Kidney (tissue), 14 donors: ENCODE measurements around the gene ZSCAN9. TPM values are rescaled to one million over a fixed set of nuclear protein-coding genes. Genes with fewer than 3 reads are reported as not detected.

Source experiments
- DNase-seq, 5 donors: peaks; one replicate each; pipeline ENCODE4 v3.0.0-alpha.2; 2013 to 2020
- FAIRE-seq: peaks from 2 replicates; lab custom pipeline; 2012; peaks lifted over from hg19 to GRCh38; lab: Jason Lieb, UNC
- H3K27ac ChIP-seq, 2 donors: one replicate each; pipeline ENCODE4 v1.7.0; 2013; ENCODE audit warnings: low read depth in 2 of 2, low read length in 2 of 2, inconsistent platforms in 1 of 2
- H3K27me3 ChIP-seq: one replicate; pipeline ENCODE4 v1.7.1; 2013; ENCODE audit warnings: low read length, inconsistent platforms; ENCODE audit not compliant: control insufficient read depth, insufficient read depth
- H3K36me3 ChIP-seq, 3 donors: one replicate each; pipeline versions ENCODE4 v1.7.0 to v1.7.1; 2013; ENCODE audit warnings: low read length in 3 of 3, control low read depth in 1 of 3, inconsistent platforms in 1 of 3; ENCODE audit not compliant: insufficient read depth in 3 of 3, control insufficient read depth in 2 of 3
- H3K4me1 ChIP-seq, 3 donors: one replicate each; pipeline versions ENCODE4 v1.7.0 to v1.7.1; 2013; ENCODE audit warnings: low read length in 3 of 3, inconsistent platforms in 1 of 3, low read depth in 1 of 3; ENCODE audit not compliant: control insufficient read depth in 2 of 3, insufficient read depth in 2 of 3
- H3K4me3 ChIP-seq, 3 donors: one replicate each; pipeline versions ENCODE4 v1.7.0 to v1.8.1; 2013; ENCODE audit warnings: low read length in 3 of 3, control low read depth in 1 of 3, inconsistent platforms in 1 of 3
- H3K9ac ChIP-seq, 3 donors: one replicate each; pipeline versions ENCODE4 v1.7.0 to v1.7.1; 2013; ENCODE audit warnings: low read length in 3 of 3, control low read depth in 1 of 3, inconsistent platforms in 1 of 3
- H3K9me3 ChIP-seq, 3 donors: one replicate each; pipeline versions ENCODE4 v1.7.0 to v1.7.1; 2013; ENCODE audit warnings: low read length in 3 of 3, control low read depth in 1 of 3, inconsistent platforms in 1 of 3; ENCODE audit not compliant: control insufficient read depth in 2 of 3, insufficient read depth in 1 of 3
- CTCF ChIP-seq: IDR thresholded peaks from 3 replicates; pipeline ENCODE4 v1.5.1; 2012; ENCODE audit warnings: mild to moderate bottlenecking, moderate library complexity, borderline replicate concordance; ENCODE audit not compliant: insufficient read depth; ENCODE audit errors: extremely low read depth
- intact Hi-C: fragments of 100-400 bp; cut with DNase I; formaldehyde crosslinking; loops from one replicate; pipeline ENCODE4 v1.11.1; 2022
- polyA plus RNA-seq: library from polyadenylated mRNA; stranded (reverse); fragments of 350-450 nt; fragmentation: Illumina TruSeq; extraction: RNeasy Lipid Tissue Mini Kit (QIAGEN cat#74804); gene quantifications from one replicate; pipeline ENCODE4 v1.2.3, GENCODE V29; 2014; ENCODE audit warnings: low read depth, low replicate concordance; ENCODE audit not compliant: insufficient read depth
- total RNA-seq: library from RNA; stranded (reverse); fragmentation: NEBNext Ultra II Directional; extraction: Animal tissue kit (Norgen Biotek cat#: 25700); gene quantifications from one replicate; pipeline ENCODE4 v1.2.1, GENCODE V29; 2021
- donor health status: control.
- donor health status: control.
- donor health status: control.
- donor health status: control.
- donor health status: control.
- donor health status: DM: yes; HTN: yes; CAD: no.
- donor health status: Normal renal cell carcinoma (clear cell type).

Gene ZSCAN9
- total and polyA plus RNA-seq, 2 donors from 2014 or later, result 8.1 to 15.6 TPM

GRCh38 chr6:28263922-28264321, 38.8 kb downstream of the ZSCAN9 start:
- no peak overlapping the region for H3K4me3 ChIP-seq
- no peak overlapping the region for H3K9ac ChIP-seq
- H3K36me3 ChIP-seq, result no peaks in the 10 kb centered on the region
- no peak overlapping the region for H3K27ac ChIP-seq
- intact Hi-C loops, result no loop called here
- DNase-seq (no peak), FAIRE-seq (no peak)
- H3K27me3 ChIP-seq, result no peaks in the 10 kb centered on the region
- H3K4me1 ChIP-seq, result peaks cover 0 to 5% (median 4%) of the 10 kb centered on the region in 3 donors
- H3K9me3 ChIP-seq, result peaks cover 0 to 6% (median 0%) of the 10 kb centered on the region in 3 donors
- no peak for TF ChIP-seq CTCF

- FAIRE-seq, result no peak
- Histone ChIP-seq H3K9me3 (no peaks in the 10 kb centered on the region), H3K4me3 (no peak overlapping the region), H3K9ac (no peak overlapping the region), H3K27ac (no peak overlapping the region), H3K4me1 (peaks cover 0 to 4% (median 3%) of the 10 kb centered on the region in 3 donors), H3K27me3 (no peaks in the 10 kb centered on the region), H3K36me3 (no peaks in the 10 kb centered on the region)
- intact Hi-C loops, result no loop called here
- TF ChIP-seq CTCF, result no peak
- DNase-seq, result no peak
Measured at GRCh38 chr6:28264834-28265401, 39.8 kb downstream of the ZSCAN9 start.

GRCh38 chr6:28266563-28266961, 41.5 kb downstream of the ZSCAN9 start:
- intact Hi-C loops, result no loop called here
- H3K9me3 ChIP-seq, result no peaks in the 10 kb centered on the region
- no peak for FAIRE-seq

More at GRCh38 chr6:28266563-28266961, 41.5 kb downstream of the ZSCAN9 start:
- no peak for DNase-seq
- TF ChIP-seq CTCF, result no peak
- H3K27me3 ChIP-seq, result no peaks in the 10 kb centered on the region
- H3K9ac ChIP-seq, result peak overlapping the region; percentile 62 to 85 (median 75)
- no peaks in the 10 kb centered on the region for H3K36me3 ChIP-seq
- H3K4me3 ChIP-seq, result peak overlapping the region; percentile 77 to 98 (median 82)
- peak overlapping the region; percentile 75 to 92 for H3K27ac ChIP-seq
- H3K4me1 ChIP-seq, result peaks cover 0 to 4% (median 3%) of the 10 kb centered on the region in 3 donors
